Uterus (tissue), 4 donors: Measurements from ENCODE around the gene GIT2. TPM values are rescaled to one million over a fixed set of nuclear protein-coding genes. Genes with fewer than 3 reads are reported as not detected.
A peak's percentile ranks its signal among the peaks of the same experiment; 100 is the strongest.

Experiments used
- DNase-seq, 2 donors: peaks; one replicate each; pipeline ENCODE4 v3.0.0-alpha.2; 2019 to 2020
- H3K27ac ChIP-seq, 2 donors: fragments of 200-600 bp; sonication (generic); 1 replicate in 1 of 2; 2 replicates in 1 of 2; pipeline ENCODE4 v1.5.1; 2016 to 2018
- H3K27me3 ChIP-seq, 2 donors: fragments of 200-600 bp; sonication (generic); one replicate each; pipeline ENCODE4 v1.5.1; 2018 to 2019; ENCODE audit warnings: control low read depth in 1 of 2
- H3K36me3 ChIP-seq, 2 donors: fragments of 200-600 bp; sonication (generic); one replicate each; pipeline ENCODE4 v1.5.1; 2019; ENCODE audit warnings: control low read depth in 1 of 2
- H3K4me1 ChIP-seq, 2 donors: fragments of 200-600 bp; sonication (generic); one replicate each; pipeline ENCODE4 v1.5.1; 2018 to 2019; ENCODE audit warnings: control low read depth in 1 of 2
- H3K4me3 ChIP-seq, 2 donors: fragments of 200-600 bp; sonication (generic); 1 replicate in 1 of 2; 2 replicates in 1 of 2; pipeline ENCODE4 v1.5.1; 2018 to 2019; ENCODE audit warnings: mild to moderate bottlenecking in 1 of 2
- H3K9me3 ChIP-seq, 2 donors: fragments of 200-600 bp; sonication (generic); one replicate each; pipeline ENCODE4 v1.5.1; 2019; ENCODE audit warnings: control low read depth in 1 of 2
- POLR2A ChIP-seq, 2 donors: fragments of 450-650 bp; IDR thresholded peaks; one replicate each; pipeline ENCODE4 v1.6.1; 2016; ENCODE audit warnings: antibody characterized with exemption in 2 of 2, mild to moderate bottlenecking in 1 of 2, moderate library complexity in 1 of 2
- intact Hi-C: fragments of 100-400 bp; cut with DNase I; formaldehyde crosslinking; loops from one replicate; pipeline ENCODE4 v1.15.1; 2023; ENCODE audit warnings: low total_unique reads
- total RNA-seq, 4 donors: library from RNA; depleted of rRNA in 3 of 4; stranded (reverse); fragments of >200 nt in 3 of 4; gene quantifications; one replicate each; pipeline versions ENCODE4 v1.1.0 to v1.2.4, GENCODE V29; 2014 to 2023
- TF ChIP-seq, protein P1 (sequence below), 4 experiments: fragments of 200-600 bp in 2 of 4; fragments of 450-650 bp in 2 of 4; sonication (generic) in 2 of 4; IDR thresholded peaks; one replicate each; pipeline ENCODE4 v1.5.1; 2016 to 2019; ENCODE audit warnings: antibody characterized with exemption in 4 of 4, mild to moderate bottlenecking in 2 of 4, moderate library complexity in 1 of 4
- donor health status: DM: yes; HTN: yes; CAD: no.

The GIT2 gene
- total RNA-seq, 4 donors from 2014 or later, result 30.3 to 55.7 (median 47.0) TPM

- Histone ChIP-seq H3K36me3 (no peaks in the 10 kb centered on the region), H3K4me3 (no peak overlapping the region), H3K9me3 (no peaks in the 10 kb centered on the region), H3K27me3 (no peaks in the 10 kb centered on the region), H3K4me1 (no peaks in the 10 kb centered on the region), H3K27ac (no peak overlapping the region)
- TF ChIP-seq POLR2A (IDR thresholded peaks at IDR 0.05), result no peak
- TF ChIP-seq, protein P1, sequence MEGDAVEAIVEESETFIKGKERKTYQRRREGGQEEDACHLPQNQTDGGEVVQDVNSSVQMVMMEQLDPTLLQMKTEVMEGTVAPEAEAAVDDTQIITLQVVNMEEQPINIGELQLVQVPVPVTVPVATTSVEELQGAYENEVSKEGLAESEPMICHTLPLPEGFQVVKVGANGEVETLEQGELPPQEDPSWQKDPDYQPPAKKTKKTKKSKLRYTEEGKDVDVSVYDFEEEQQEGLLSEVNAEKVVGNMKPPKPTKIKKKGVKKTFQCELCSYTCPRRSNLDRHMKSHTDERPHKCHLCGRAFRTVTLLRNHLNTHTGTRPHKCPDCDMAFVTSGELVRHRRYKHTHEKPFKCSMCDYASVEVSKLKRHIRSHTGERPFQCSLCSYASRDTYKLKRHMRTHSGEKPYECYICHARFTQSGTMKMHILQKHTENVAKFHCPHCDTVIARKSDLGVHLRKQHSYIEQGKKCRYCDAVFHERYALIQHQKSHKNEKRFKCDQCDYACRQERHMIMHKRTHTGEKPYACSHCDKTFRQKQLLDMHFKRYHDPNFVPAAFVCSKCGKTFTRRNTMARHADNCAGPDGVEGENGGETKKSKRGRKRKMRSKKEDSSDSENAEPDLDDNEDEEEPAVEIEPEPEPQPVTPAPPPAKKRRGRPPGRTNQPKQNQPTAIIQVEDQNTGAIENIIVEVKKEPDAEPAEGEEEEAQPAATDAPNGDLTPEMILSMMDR (IDR thresholded peaks at IDR 0.05), result no peak
- DNase-seq, result no peak
- intact Hi-C loops, result no loop called here
Observed at GRCh38 chr12:109939504-109939903, 56.7 kb downstream of the GIT2 start.

DNA sequence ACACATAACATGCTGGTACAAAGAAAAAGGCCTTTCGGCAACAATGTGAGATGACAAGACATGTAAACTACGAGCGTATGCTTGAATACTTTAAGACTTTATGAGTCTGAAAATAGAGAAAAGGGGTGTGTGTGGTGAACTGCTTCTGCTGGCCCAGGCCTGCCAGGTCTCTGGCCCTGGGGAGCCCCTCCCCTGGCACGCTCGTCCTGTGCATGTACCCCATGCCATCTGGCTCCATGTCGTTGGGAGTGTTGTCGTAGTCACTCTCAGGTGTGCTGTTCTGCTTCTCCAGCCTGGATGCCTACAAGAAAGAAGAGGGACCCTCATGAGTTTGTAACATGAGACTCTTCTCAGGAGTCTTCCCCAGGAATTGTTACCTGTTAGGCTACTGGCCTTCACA is 57.2 kb downstream of the GIT2 start:
- Histone ChIP-seq H3K9me3 (no peaks in the 10 kb centered on the region), H3K4me3 (no peak overlapping the region), H3K27me3 (no peaks in the 10 kb centered on the region), H3K27ac (no peak overlapping the region), H3K36me3 (no peaks in the 10 kb centered on the region), H3K4me1 (no peaks in the 10 kb centered on the region)
- intact Hi-C loops, result no loop called here
- no peak for DNase-seq
- TF ChIP-seq, protein P1 (IDR thresholded peaks at IDR 0.05), result no peak
- no peak for TF ChIP-seq POLR2A (IDR thresholded peaks at IDR 0.05)

DNA sequence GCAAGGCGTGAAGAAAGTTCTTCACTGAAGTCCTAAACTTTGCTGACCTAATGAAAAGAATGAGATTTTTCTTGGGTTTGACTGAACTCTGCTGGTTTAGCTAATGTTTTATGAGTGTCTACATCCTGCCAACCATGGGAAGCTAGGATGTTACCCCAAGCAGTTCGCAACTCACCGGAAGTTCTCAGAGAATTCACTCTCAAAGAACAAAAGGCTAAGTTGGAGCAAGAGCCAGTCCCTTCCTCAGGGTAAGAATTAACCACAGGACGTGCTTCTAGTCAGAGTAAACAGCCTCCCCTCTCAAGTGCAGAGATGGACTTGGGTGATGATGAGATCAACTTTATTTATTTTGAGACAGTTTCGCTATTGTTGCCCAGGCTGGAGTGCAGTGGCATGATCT is 58.8 kb downstream of the GIT2 start:
- Histone ChIP-seq H3K4me3 (no peak overlapping the region), H3K27me3 (no peaks in the 10 kb centered on the region), H3K27ac (no peak overlapping the region), H3K36me3 (no peaks in the 10 kb centered on the region), H3K4me1 (no peaks in the 10 kb centered on the region), H3K9me3 (no peaks in the 10 kb centered on the region)
- DNase-seq, result no peak
- intact Hi-C loops, result no loop called here
- no peak for TF ChIP-seq POLR2A (IDR thresholded peaks at IDR 0.05)
- TF ChIP-seq, protein P1 (IDR thresholded peaks at IDR 0.05), result no peak

DNA sequence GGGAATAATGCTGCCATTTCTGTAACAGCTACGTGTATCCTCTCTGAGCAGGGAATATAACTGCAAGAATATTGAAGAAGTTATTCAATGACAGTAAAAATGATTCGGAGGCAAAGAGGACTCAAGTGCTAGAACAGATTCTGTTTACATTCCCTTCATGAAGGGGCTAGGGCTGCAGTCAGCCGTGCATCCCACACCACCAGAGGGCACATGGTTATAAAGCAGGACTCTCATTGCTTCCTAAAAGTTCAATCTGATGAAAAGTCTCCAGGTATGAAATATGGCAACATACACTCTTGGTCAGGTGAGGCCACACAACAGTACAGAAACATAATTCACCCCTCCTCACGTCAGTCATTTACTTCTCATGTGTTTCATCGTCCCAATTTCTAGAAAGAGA is 62.1 kb downstream of the GIT2 start:
- Histone ChIP-seq H3K9me3 (no peaks in the 10 kb centered on the region), H3K36me3 (no peaks in the 10 kb centered on the region), H3K27ac (no peak overlapping the region), H3K4me3 (no peak overlapping the region), H3K4me1 (no peaks in the 10 kb centered on the region), H3K27me3 (no peaks in the 10 kb centered on the region)
- intact Hi-C loops, result no loop called here
- DNase-seq, result no peak
- no peak for TF ChIP-seq POLR2A (IDR thresholded peaks at IDR 0.05)
- TF ChIP-seq, protein P1 (IDR thresholded peaks at IDR 0.05), result no peak

DNA sequence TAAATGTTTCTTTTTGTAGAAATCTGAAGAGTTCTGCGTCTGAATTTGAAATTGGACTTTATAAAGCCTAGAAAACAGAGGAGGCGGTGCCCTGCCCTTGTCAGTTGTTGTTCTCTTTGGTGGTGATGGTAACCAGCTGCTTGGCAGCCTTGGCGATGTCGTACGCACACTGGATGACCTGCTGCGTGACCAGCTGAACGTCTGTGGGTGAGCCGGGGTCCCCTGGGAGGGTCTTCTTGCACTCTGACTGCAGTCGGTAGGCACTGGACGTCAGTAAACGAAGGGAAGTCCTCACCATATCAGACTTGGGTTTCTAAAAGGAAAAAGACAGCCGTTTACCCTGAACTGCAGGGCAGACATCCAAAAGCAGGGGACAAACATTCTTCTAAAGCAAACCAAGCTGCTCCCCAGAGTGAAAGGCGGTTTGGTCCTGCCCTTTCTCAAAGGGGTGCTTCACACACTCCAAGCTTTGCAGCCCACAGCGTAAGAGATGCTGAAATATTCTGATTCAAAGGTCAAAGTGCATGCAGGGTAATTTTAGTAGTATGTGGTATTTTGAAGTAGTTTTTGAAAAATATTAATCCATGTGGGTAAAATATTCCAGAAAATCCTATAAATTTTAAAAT is 63.2 kb downstream of the GIT2 start:
- H3K27me3 ChIP-seq, result no peaks in the 10 kb centered on the region
- peak; percentile 32 to 45 for DNase-seq
- H3K36me3 ChIP-seq, result no peaks in the 10 kb centered on the region
- no peaks in the 10 kb centered on the region for H3K9me3 ChIP-seq
- H3K27ac ChIP-seq, result peak overlapping the region in 1 of 2 donors; percentile 24
- no peak overlapping the region for H3K4me3 ChIP-seq
- H3K4me1 ChIP-seq, result no peaks in the 10 kb centered on the region
- TF ChIP-seq POLR2A (IDR thresholded peaks at IDR 0.05), result no peak
- TF ChIP-seq, protein P1 (IDR thresholded peaks at IDR 0.05), result no peak
- intact Hi-C loops, result no loop called here
